ENCODE data around the gene COQ3.

The COQ3 gene

GRCh38 chr6:99393698-99394531 lies at the start of gene COQ3:
COQ3 (minus strand) TSS chr6:99394195; CDS start chr6:99394179, 16 bp downstream.
- peak within 1 kb of the TSS; percentile 71 for H3K27ac ChIP-seq (ENCODE audit: low read depth, low read length)
- H3K79me2 ChIP-seq (ENCODE audit: control insufficient read depth, insufficient read depth, low read length, unreplicated experiment) = no peaks in the 10 kb centered on the region
- peak within 1 kb of the TSS; percentile 85 for H3K4me3 ChIP-seq (ENCODE audit: low read depth, low read length)
- no peaks in the 10 kb centered on the region for H3K4me1 ChIP-seq (ENCODE audit: control insufficient read depth, insufficient read depth, low read length, unreplicated experiment)
- H3K27me3 ChIP-seq (ENCODE audit: insufficient read depth, low read length) = no peaks in the 10 kb centered on the region
- H2AFZ ChIP-seq (ENCODE audit: low read length, unreplicated experiment) = peak within 1 kb of the TSS; percentile 86
- H3K36me3 ChIP-seq (ENCODE audit: insufficient read depth, low read length) = peaks cover 4% of the 10 kb centered on the region; the same call in 1 of the 2 replicates

GRCh38 chr6:99434702-99435530 lies 40.9 kb upstream of the COQ3 start:
- Histone ChIP-seq H3K4me1 (ENCODE audit: control insufficient read depth, insufficient read depth, low read length, unreplicated experiment) (no peaks in the 10 kb centered on the region), H2AFZ (ENCODE audit: low read length, unreplicated experiment) (no peak overlapping the region), H3K27ac (ENCODE audit: low read depth, low read length) (no peak overlapping the region), H3K36me3 (ENCODE audit: insufficient read depth, low read length) (0 out of 2 replicates have a peak, but pooled peaks cover 4% of the 10 kb centered on the region), H3K79me2 (ENCODE audit: control insufficient read depth, insufficient read depth, low read length, unreplicated experiment) (no peaks in the 10 kb centered on the region), H3K27me3 (ENCODE audit: insufficient read depth, low read length) (no peaks in the 10 kb centered on the region), H3K4me3 (ENCODE audit: low read depth, low read length) (no peak overlapping the region)

GRCh38 chr6:99432877-99433276 lies 38.9 kb upstream of the COQ3 start:
- H3K27ac ChIP-seq (ENCODE audit: low read depth, low read length) = no peak overlapping the region

GRCh38 chr6:99431901-99432300 lies 37.9 kb upstream of the COQ3 start:
- H3K4me3 ChIP-seq (ENCODE audit: low read depth, low read length) = no peak overlapping the region
- H3K4me1 ChIP-seq (ENCODE audit: control insufficient read depth, insufficient read depth, low read length, unreplicated experiment) = peaks cover 12% of the 10 kb centered on the region
- no peaks in the 10 kb centered on the region for H3K27me3 ChIP-seq (ENCODE audit: insufficient read depth, low read length)
- no peak overlapping the region for H2AFZ ChIP-seq (ENCODE audit: low read length, unreplicated experiment)
- peaks cover 15% of the 10 kb centered on the region for H3K79me2 ChIP-seq (ENCODE audit: control insufficient read depth, insufficient read depth, low read length, unreplicated experiment)
- 0 out of 2 replicates have a peak, but pooled peaks cover 4% of the 10 kb centered on the region for H3K36me3 ChIP-seq (ENCODE audit: insufficient read depth, low read length)
- H3K27ac ChIP-seq (ENCODE audit: low read depth, low read length) = no peak overlapping the region

More at GRCh38 chr6:99432877-99433276, 38.9 kb upstream of the COQ3 start:
- Histone ChIP-seq H3K27me3 (ENCODE audit: insufficient read depth, low read length) (no peaks in the 10 kb centered on the region), H3K79me2 (ENCODE audit: control insufficient read depth, insufficient read depth, low read length, unreplicated experiment) (peaks cover 6% of the 10 kb centered on the region), H3K4me1 (ENCODE audit: control insufficient read depth, insufficient read depth, low read length, unreplicated experiment) (peaks cover 2% of the 10 kb centered on the region), H3K4me3 (ENCODE audit: low read depth, low read length) (no peak overlapping the region), H3K36me3 (ENCODE audit: insufficient read depth, low read length) (0 out of 2 replicates have a peak, but pooled peaks cover 4% of the 10 kb centered on the region), H2AFZ (ENCODE audit: low read length, unreplicated experiment) (no peak overlapping the region)

GRCh38 chr6:99427988-99428387 lies 34.0 kb upstream of the COQ3 start:
- Histone ChIP-seq H3K79me2 (ENCODE audit: control insufficient read depth, insufficient read depth, low read length, unreplicated experiment) (peaks cover 41% of the 10 kb centered on the region), H3K4me3 (ENCODE audit: low read depth, low read length) (no peak overlapping the region), H3K4me1 (ENCODE audit: control insufficient read depth, insufficient read depth, low read length, unreplicated experiment) (peaks cover 26% of the 10 kb centered on the region), H3K36me3 (ENCODE audit: insufficient read depth, low read length) (0 out of 2 replicates have a peak, but pooled peaks cover 4% of the 10 kb centered on the region), H3K27me3 (ENCODE audit: insufficient read depth, low read length) (no peaks in the 10 kb centered on the region), H3K27ac (ENCODE audit: low read depth, low read length) (no peak overlapping the region), H2AFZ (ENCODE audit: low read length, unreplicated experiment) (no peak overlapping the region)

GRCh38 chr6:99426451-99426757 lies 32.4 kb upstream of the COQ3 start:
- H2AFZ ChIP-seq (ENCODE audit: low read length, unreplicated experiment) = peak overlapping the region; percentile 86
- peaks cover 57% of the 10 kb centered on the region for H3K79me2 ChIP-seq (ENCODE audit: control insufficient read depth, insufficient read depth, low read length, unreplicated experiment)
- peak overlapping the region; percentile 98 for H3K27ac ChIP-seq (ENCODE audit: low read depth, low read length)
- H3K4me3 ChIP-seq (ENCODE audit: low read depth, low read length) = peak overlapping the region; percentile 96
- peaks cover 32% of the 10 kb centered on the region for H3K4me1 ChIP-seq (ENCODE audit: control insufficient read depth, insufficient read depth, low read length, unreplicated experiment)
- no peaks in the 10 kb centered on the region for H3K27me3 ChIP-seq (ENCODE audit: insufficient read depth, low read length)
- 0 out of 2 replicates have a peak, but pooled peaks cover 4% of the 10 kb centered on the region for H3K36me3 ChIP-seq (ENCODE audit: insufficient read depth, low read length)

GRCh38 chr6:99425647-99426450 lies 31.9 kb upstream of the COQ3 start:
- Histone ChIP-seq H3K27me3 (ENCODE audit: insufficient read depth, low read length) (no peaks in the 10 kb centered on the region), H3K4me3 (ENCODE audit: low read depth, low read length) (peak overlapping the region; percentile 96), H3K27ac (ENCODE audit: low read depth, low read length) (peak overlapping the region; percentile 98), H3K79me2 (ENCODE audit: control insufficient read depth, insufficient read depth, low read length, unreplicated experiment) (peaks cover 62% of the 10 kb centered on the region), H2AFZ (ENCODE audit: low read length, unreplicated experiment) (peak overlapping the region; percentile 86), H3K36me3 (ENCODE audit: insufficient read depth, low read length) (0 out of 2 replicates have a peak, but pooled peaks cover 1% of the 10 kb centered on the region), H3K4me1 (ENCODE audit: control insufficient read depth, insufficient read depth, low read length, unreplicated experiment) (peaks cover 32% of the 10 kb centered on the region)

GRCh38 chr6:99424761-99425646 lies 31.0 kb upstream of the COQ3 start, which contains the start of gene PNISR:
PNISR (minus strand) TSS chr6:99425308; CDS start chr6:99414659, 10,649 bp downstream.
- Histone ChIP-seq H3K27ac (ENCODE audit: low read depth, low read length) (peak within 1 kb of the TSS; percentile 98), H3K79me2 (ENCODE audit: control insufficient read depth, insufficient read depth, low read length, unreplicated experiment) (peaks cover 71% of the 10 kb centered on the region), H3K4me3 (ENCODE audit: low read depth, low read length) (peak within 1 kb of the TSS; percentile 96), H3K27me3 (ENCODE audit: insufficient read depth, low read length) (no peaks in the 10 kb centered on the region), H3K36me3 (ENCODE audit: insufficient read depth, low read length) (no peaks in the 10 kb centered on the region), H3K4me1 (ENCODE audit: control insufficient read depth, insufficient read depth, low read length, unreplicated experiment) (peaks cover 32% of the 10 kb centered on the region), H2AFZ (ENCODE audit: low read length, unreplicated experiment) (peak within 1 kb of the TSS; percentile 92)

GRCh38 chr6:99424022-99424421 lies 30.0 kb upstream of the COQ3 start:
- Histone ChIP-seq H3K4me3 (ENCODE audit: low read depth, low read length) (peak overlapping the region; percentile 96), H3K27ac (ENCODE audit: low read depth, low read length) (no peak overlapping the region), H3K27me3 (ENCODE audit: insufficient read depth, low read length) (no peaks in the 10 kb centered on the region), H3K36me3 (ENCODE audit: insufficient read depth, low read length) (no peaks in the 10 kb centered on the region), H3K4me1 (ENCODE audit: control insufficient read depth, insufficient read depth, low read length, unreplicated experiment) (peaks cover 32% of the 10 kb centered on the region), H3K79me2 (ENCODE audit: control insufficient read depth, insufficient read depth, low read length, unreplicated experiment) (peaks cover 79% of the 10 kb centered on the region), H2AFZ (ENCODE audit: low read length, unreplicated experiment) (no peak overlapping the region)
